Measurements from ENCODE around the gene TXNDC2. TPM values are rescaled to one million over a fixed set of nuclear protein-coding genes. Genes with fewer than 3 reads are reported as not detected.

Gene TXNDC2
- total and polyA plus RNA-seq, 9 of the 15 experiments (the other 6 are each of a cell fraction or from before 2014, with no cell fraction given) = 1.2 to 4.9 (median 2.3) TPM

GRCh38 chr18:9926977-9927376, 41.2 kb downstream of the TXNDC2 start (continued):
- no peak for TF ChIP-seq ZNF511 (CRISPR knock-in tag; IDR thresholded peaks at IDR 0.05)
- TF ChIP-seq BRD9 (IDR thresholded peaks at IDR 0.05; ENCODE audit: low read depth, partially characterized antibody) = no peak
- no peak for TF ChIP-seq ILF3 (IDR thresholded peaks at IDR 0.05; ENCODE audit: borderline replicate concordance)
- peak in 1 of 2 experiments; percentile 70; a peak in 2 of 4 replicates for TF ChIP-seq FOXA3 (CRISPR knock-in tag; conservative IDR thresholded peaks at IDR 0.05 in 1 of 2, IDR thresholded peaks at IDR 0.05 in 1 of 2)
- TF ChIP-seq CHD4 (IDR thresholded peaks at IDR 0.05; ENCODE audit: insufficient read depth, insufficient replicate concordance, low read depth, low read length, poor library complexity, severe bottlenecking) = no peak
- 0 out of 2 replicates have a peak, but pooled peaks have one; percentile 28 for TF ChIP-seq NCOR1 (IDR thresholded peaks at IDR 0.05)
- TF ChIP-seq ZNF165 (CRISPR knock-in tag; IDR thresholded peaks at IDR 0.05; ENCODE audit: borderline replicate concordance) = no peak
- TF ChIP-seq CTBP1 (IDR thresholded peaks at IDR 0.05; ENCODE audit: borderline replicate concordance) = no peak
- TF ChIP-seq THRB (CRISPR knock-in tag; conservative IDR thresholded peaks at IDR 0.05) = no peak
- TF ChIP-seq CGGBP1 (CRISPR knock-in tag; IDR thresholded peaks at IDR 0.05) = no peak
- TF ChIP-seq MNT (conservative IDR thresholded peaks at IDR 0.05) = 0 out of 4 replicates have a peak, but pooled peaks of 1 of the 2 experiments have one; percentile 14
- peak; percentile 7; the same call in 1 of the 2 replicates for TF ChIP-seq ARID1B (IDR thresholded peaks at IDR 0.05)
- TF ChIP-seq MTF1 (CRISPR knock-in tag; IDR thresholded peaks at IDR 0.05; ENCODE audit: borderline replicate concordance) = no peak
- no peak for TF ChIP-seq SFPQ (IDR thresholded peaks at IDR 0.05; ENCODE audit: low read depth, low read length)
- no peak for TF ChIP-seq PHB (CRISPR knock-in tag; IDR thresholded peaks at IDR 0.05)
- no peak for TF ChIP-seq NCOA6 (IDR thresholded peaks at IDR 0.05)

All from K562 (cell line).